Smooth muscle cell (in vitro differentiated cells): ENCODE results near the gene GSE1. TPM values are rescaled to one million over a fixed set of nuclear protein-coding genes. Genes with fewer than 3 reads are reported as not detected.

ENCODE experiments used
- DNase-seq: peaks from one replicate; lab custom pipeline; 2025; ENCODE audit not compliant: unreplicated experiment; lab: John Stamatoyannopoulos, UW
- H2AFZ ChIP-seq: fragments of 200-600 bp; sonication (generic); 2 replicates; pipeline ENCODE4 v1.6.0; 2016; ENCODE audit warnings: antibody characterized with exemption, low read depth, mild to moderate bottlenecking
- H3F3A ChIP-seq: fragments of 200-600 bp; sonication (generic); 2 replicates; pipeline ENCODE4 v1.6.0; 2017; ENCODE audit warnings: antibody characterized with exemption, low read depth
- H3K27ac ChIP-seq: fragments of 200-600 bp; sonication (generic); 2 replicates; pipeline ENCODE4 v1.5.1; 2016; ENCODE audit warnings: low read depth, mild to moderate bottlenecking
- H3K27me3 ChIP-seq: fragments of 200-600 bp; sonication (generic); 2 replicates; pipeline ENCODE4 v1.6.1; 2016; ENCODE audit warnings: low read depth, mild to moderate bottlenecking
- H3K36me3 ChIP-seq: fragments of 200-600 bp; sonication (generic); 2 replicates; pipeline ENCODE4 v1.5.1; 2016; ENCODE audit warnings: low read depth
- H3K4me1 ChIP-seq: fragments of 200-600 bp; sonication (generic); 2 replicates; pipeline ENCODE4 v1.5.1; 2016; ENCODE audit warnings: low read depth
- H3K4me2 ChIP-seq: fragments of 200-600 bp; sonication (generic); 2 replicates; pipeline ENCODE4 v1.6.0; 2016; ENCODE audit warnings: mild to moderate bottlenecking
- H3K4me3 ChIP-seq: fragments of 200-600 bp; sonication (generic); 2 replicates; pipeline ENCODE4 v1.5.1; 2016; ENCODE audit warnings: mild to moderate bottlenecking
- H3K79me2 ChIP-seq: fragments of 200-600 bp; sonication (generic); 2 replicates; pipeline ENCODE4 v1.6.0; 2016; ENCODE audit warnings: low read depth, mild to moderate bottlenecking
- H3K9ac ChIP-seq: fragments of 200-600 bp; sonication (generic); 2 replicates; pipeline ENCODE4 v1.6.0; 2016; ENCODE audit warnings: low read depth
- H3K9me3 ChIP-seq: fragments of 200-600 bp; sonication (generic); replicated peaks from 2 replicates; pipeline ENCODE4 v1.5.1; 2016; ENCODE audit warnings: low read depth
- H4K20me1 ChIP-seq: fragments of 200-600 bp; sonication (generic); 2 replicates; pipeline ENCODE4 v1.6.0; 2016; ENCODE audit warnings: low read depth
- WGBS: methylation state at CpG from one replicate; pipeline ENCODE4 v1.1.7; 2016; ENCODE audit warnings: low lambda C conversion rate; 5-methylcytosine and 5-hydroxymethylcytosine counted together
- polyA plus RNA-seq: library from polyadenylated mRNA; unstranded; fragments of >200 nt; fragmentation: Nextera tagmentation; extraction: Ambion mirVana; gene quantifications from 2 replicates; pipeline ENCODE4 v1.2.1, GENCODE V29; 2016
- total RNA-seq: library from RNA; depleted of rRNA; stranded (reverse); fragments of >200 nt; gene quantifications from 2 replicates; pipeline ENCODE4 v1.2.3, GENCODE V29; 2014
- TF ChIP-seq, protein P1 (sequence below): fragments of 200-600 bp; sonication (generic); IDR thresholded peaks from 2 replicates; pipeline ENCODE4 v1.5.1; 2017; ENCODE audit warnings: borderline replicate concordance, mild to moderate bottlenecking, antibody characterized with exemption; ENCODE audit not compliant: insufficient read depth, poor library complexity, severe bottlenecking

Gene GSE1
- total and polyA plus RNA-seq, 2 experiments from 2014 or later: 13.6 to 27.7 TPM

DNA sequence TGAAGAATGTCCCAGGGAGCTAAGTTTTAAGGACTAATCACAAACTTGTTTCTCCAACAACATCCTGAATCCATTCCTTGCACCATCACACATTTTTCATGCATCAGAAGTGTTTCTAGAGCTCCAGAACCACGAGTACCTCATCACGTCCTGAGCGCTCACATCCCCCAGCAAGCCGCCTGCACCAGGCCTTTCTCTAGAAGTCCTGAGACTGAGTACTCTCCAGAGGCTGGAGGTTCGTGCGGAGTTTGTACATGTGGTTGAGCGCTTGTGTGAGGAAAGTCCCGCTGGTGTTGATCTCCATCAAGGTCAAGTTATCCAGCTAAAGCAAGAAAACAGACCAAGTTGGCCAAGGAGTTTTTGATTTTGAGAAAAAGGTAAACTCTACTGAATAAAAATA lies 64.9 kb downstream of the GSE1 start:
- H4K20me1 ChIP-seq: peaks cover 3% of the 10 kb centered on the region
- no peaks in the 10 kb centered on the region for H3K9me3 ChIP-seq
- H2AFZ ChIP-seq: no peak overlapping the region
- no peaks in the 10 kb centered on the region for H3K79me2 ChIP-seq
- no peak overlapping the region for H3K4me3 ChIP-seq
- H3K27me3 ChIP-seq: no peaks in the 10 kb centered on the region
- no peaks in the 10 kb centered on the region for H3F3A ChIP-seq
- no peak overlapping the region for H3K9ac ChIP-seq
- H3K4me2 ChIP-seq: no peak overlapping the region
- TF ChIP-seq, protein P1, sequence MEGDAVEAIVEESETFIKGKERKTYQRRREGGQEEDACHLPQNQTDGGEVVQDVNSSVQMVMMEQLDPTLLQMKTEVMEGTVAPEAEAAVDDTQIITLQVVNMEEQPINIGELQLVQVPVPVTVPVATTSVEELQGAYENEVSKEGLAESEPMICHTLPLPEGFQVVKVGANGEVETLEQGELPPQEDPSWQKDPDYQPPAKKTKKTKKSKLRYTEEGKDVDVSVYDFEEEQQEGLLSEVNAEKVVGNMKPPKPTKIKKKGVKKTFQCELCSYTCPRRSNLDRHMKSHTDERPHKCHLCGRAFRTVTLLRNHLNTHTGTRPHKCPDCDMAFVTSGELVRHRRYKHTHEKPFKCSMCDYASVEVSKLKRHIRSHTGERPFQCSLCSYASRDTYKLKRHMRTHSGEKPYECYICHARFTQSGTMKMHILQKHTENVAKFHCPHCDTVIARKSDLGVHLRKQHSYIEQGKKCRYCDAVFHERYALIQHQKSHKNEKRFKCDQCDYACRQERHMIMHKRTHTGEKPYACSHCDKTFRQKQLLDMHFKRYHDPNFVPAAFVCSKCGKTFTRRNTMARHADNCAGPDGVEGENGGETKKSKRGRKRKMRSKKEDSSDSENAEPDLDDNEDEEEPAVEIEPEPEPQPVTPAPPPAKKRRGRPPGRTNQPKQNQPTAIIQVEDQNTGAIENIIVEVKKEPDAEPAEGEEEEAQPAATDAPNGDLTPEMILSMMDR: no peak
- WGBS: 97% methylated on average over 8 of the region's 8 CpGs
- no peak for DNase-seq
- H3K27ac ChIP-seq: no peak overlapping the region
- H3K4me1 ChIP-seq: no peaks in the 10 kb centered on the region
- no peaks in the 10 kb centered on the region for H3K36me3 ChIP-seq

DNA sequence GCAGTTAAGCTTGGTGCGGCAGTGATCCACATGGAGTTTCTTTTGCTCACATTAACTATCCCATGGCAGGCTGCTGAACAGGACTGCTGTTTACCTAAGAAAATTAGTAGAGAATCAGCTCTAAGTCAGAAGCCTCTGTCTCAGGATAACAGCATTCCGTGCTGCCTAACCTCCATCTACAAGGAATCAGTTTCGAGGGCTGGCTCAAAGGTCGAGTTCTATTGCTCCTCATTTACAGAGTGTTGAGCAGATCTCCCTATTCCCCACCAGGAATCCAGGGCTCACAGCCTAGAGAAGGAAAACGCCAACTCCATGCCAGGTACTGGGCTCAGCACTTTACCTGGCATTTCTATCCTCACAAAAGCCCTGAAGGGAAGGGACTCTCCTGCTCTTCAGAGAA lies 65.7 kb downstream of the GSE1 start:
- Histone ChIP-seq H3K4me1 (no peaks in the 10 kb centered on the region), H3K27ac (no peak overlapping the region), H3F3A (no peaks in the 10 kb centered on the region), H3K27me3 (no peaks in the 10 kb centered on the region), H3K9me3 (no peaks in the 10 kb centered on the region), H2AFZ (no peak overlapping the region), H3K9ac (no peak overlapping the region), H4K20me1 (peaks cover 3% of the 10 kb centered on the region), H3K4me2 (no peak overlapping the region), H3K79me2 (no peaks in the 10 kb centered on the region), H3K4me3 (no peak overlapping the region), H3K36me3 (no peaks in the 10 kb centered on the region)
- no peak for DNase-seq
- WGBS: 97% methylated on average over 5 of the region's 5 CpGs
- TF ChIP-seq, protein P1: no peak

DNA sequence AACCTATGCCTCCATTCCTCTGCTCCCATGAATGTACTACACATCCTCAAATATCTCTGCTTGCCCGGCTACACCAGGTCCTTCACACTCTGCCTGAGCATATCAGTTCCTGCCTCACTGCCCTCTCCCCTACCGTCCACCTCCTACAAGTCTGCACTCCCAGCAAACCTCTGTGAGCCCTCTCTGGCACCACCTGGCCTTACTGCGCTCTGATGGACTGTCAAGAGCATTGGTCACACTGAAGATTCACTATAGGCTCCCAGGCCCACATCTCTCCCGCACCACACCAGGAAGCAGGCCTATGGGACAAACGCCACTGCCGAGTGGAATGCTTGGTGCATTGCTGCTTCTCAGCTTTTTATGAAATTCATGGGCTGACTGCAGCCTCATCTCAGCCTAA lies 66.7 kb downstream of the GSE1 start:
- H3K4me1 ChIP-seq: no peaks in the 10 kb centered on the region
- no peaks in the 10 kb centered on the region for H3K79me2 ChIP-seq
- no peaks in the 10 kb centered on the region for H3K27me3 ChIP-seq
- no peak overlapping the region for H3K27ac ChIP-seq
- no peak overlapping the region for H3K4me2 ChIP-seq
- DNase-seq: no peak
- H4K20me1 ChIP-seq: peaks cover 3% of the 10 kb centered on the region
- WGBS: 96% methylated on average over 6 of the region's 6 CpGs
- TF ChIP-seq, protein P1: no peak
- no peak overlapping the region for H3K4me3 ChIP-seq
- H2AFZ ChIP-seq: no peak overlapping the region
- H3K36me3 ChIP-seq: no peaks in the 10 kb centered on the region
- no peaks in the 10 kb centered on the region for H3F3A ChIP-seq
- no peak overlapping the region for H3K9ac ChIP-seq
- no peaks in the 10 kb centered on the region for H3K9me3 ChIP-seq

- Histone ChIP-seq H3F3A (no peaks in the 10 kb centered on the region), H3K79me2 (no peaks in the 10 kb centered on the region), H3K27ac (no peak overlapping the region), H3K36me3 (no peaks in the 10 kb centered on the region), H3K9ac (no peak overlapping the region), H3K9me3 (no peaks in the 10 kb centered on the region), H3K4me3 (no peak overlapping the region), H4K20me1 (no peaks in the 10 kb centered on the region), H2AFZ (no peak overlapping the region), H3K27me3 (no peaks in the 10 kb centered on the region), H3K4me1 (no peaks in the 10 kb centered on the region), H3K4me2 (no peak overlapping the region)
- 97% methylated on average over 6 of the region's 6 CpGs for WGBS
- DNase-seq: no peak
- TF ChIP-seq, protein P1: no peak
Measured at GRCh38 chr16:85680352-85680944, 67.3 kb downstream of the GSE1 start.
